Suprapubic skin (tissue), 4 donors: ENCODE results near the gene ERBIN.

Source experiments
- CTCF ChIP-seq, 2 donors: fragments of 200-600 bp in 1 of 2; fragments of 450-650 bp in 1 of 2; sonication (generic) in 1 of 2; IDR thresholded peaks; one replicate each; pipeline ENCODE4 v1.5.1; 2016 to 2019; ENCODE audit warnings: antibody characterized with exemption in 2 of 2, mild to moderate bottlenecking in 1 of 2, moderate library complexity in 1 of 2
- POLR2A ChIP-seq, 2 donors: fragments of 450-650 bp; IDR thresholded peaks; one replicate each; pipeline ENCODE4 v1.6.1; 2017; ENCODE audit warnings: antibody characterized with exemption in 2 of 2, mild to moderate bottlenecking in 2 of 2, moderate library complexity in 2 of 2
- POLR2AphosphoS5 ChIP-seq, 3 donors: sonication (generic); formaldehyde crosslinking; IDR thresholded peaks; one replicate each; pipeline ENCODE4 v1.6.1; 2017; ENCODE audit warnings: antibody characterized with exemption in 3 of 3

DNA sequence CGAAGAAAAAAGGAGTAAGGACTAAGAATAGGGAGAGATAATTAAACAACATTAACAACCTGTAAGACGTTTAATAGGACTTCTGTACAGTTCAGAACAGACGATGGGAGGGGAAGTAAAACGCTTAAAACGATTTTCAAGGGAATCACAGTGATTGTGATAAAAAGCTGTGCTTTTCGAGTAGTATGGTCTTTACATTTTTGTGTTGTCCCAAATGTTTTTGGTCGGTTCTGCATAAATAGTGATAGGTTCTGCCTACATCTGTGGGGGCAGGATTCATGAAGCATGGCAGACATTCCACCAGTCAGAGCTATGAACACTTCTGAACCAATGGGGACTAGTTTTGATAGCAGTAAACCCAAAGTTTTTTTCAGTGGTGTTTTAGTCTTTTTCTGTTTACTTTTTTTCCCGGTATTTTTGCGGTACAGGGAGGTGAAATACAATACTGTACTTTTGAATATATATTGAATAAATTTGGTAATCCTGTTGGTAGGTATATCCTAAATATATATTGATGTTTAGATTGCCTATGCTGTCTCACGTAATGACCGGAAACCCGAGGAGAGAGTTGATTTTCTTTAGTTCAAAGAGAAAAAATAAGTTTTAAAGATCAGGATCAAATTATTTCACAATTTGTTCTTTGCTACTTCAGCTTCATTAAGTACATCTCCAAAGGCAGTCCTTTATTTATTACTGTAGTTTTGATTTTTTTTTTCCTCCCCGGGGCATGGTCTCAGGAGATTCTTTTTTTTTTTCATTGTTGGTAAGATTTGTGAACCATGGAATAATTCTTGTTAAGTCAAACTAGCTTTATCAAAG, 1.3 kb downstream of the ERBIN start:
- TF ChIP-seq CTCF (IDR thresholded peaks at IDR 0.05) (no peak), POLR2A (IDR thresholded peaks at IDR 0.05) (no peak), POLR2AphosphoS5 (IDR thresholded peaks at IDR 0.05) (no peak)
